Inflammatory macrophage (primary cell): ENCODE data around the gene PLXND1.
"Not testable (repeated sequence)": the region's sequence is repeated elsewhere in the genome, so short reads cannot be mapped to it uniquely, and the experiment has no call there.

Experiments used
- DNase-seq, 2 donors: peaks; one replicate each; pipeline ENCODE4 v3.0.0-alpha.2; 2020 to 2022

PLXND1 gene

DNA sequence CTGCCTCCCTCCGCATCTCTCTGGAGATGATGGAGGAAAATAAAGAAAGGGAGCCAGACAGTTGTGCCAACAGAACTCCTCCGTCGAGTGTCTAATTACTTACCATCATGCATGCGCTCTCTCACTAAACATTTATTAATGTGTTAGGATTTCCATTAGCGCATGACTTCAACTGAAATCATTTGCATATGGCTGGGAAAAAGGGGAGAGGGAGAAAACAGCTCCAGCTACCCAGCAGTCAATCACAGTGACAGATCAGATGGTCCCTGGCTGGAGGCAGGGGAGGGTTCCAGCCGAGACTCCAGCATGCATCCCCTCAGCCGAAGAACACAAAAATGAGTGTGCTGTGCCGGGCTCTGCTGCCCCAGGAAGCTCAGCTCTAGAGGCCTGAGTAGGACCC is 84.9 kb downstream of the PLXND1 start:
- no peak for DNase-seq

DNA sequence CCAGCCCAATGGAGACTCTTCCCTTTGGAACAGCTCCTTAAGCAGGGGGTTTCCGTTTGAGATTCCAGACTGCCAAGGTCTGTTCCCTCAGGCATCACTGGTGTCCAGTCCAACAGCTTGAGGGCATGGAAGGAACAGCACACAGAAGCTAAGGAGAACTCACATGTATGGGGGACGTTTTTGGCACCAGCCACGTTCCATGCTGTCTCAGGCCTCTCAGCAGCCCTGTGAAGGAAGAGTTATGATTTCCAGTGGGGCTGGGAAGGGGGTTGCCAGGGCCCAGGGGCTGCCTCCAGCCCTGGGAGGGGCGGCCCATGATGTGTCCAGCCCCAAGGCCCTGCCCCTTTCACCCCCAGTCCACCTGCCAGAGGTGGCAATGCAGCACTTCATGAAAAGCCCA is 85.5 kb downstream of the PLXND1 start:
- no peak for DNase-seq

GRCh38 chr3:129519896-129520715 is 86.4 kb downstream of the PLXND1 start:
- DNase-seq: no peak

GRCh38 chr3:129519449-129519848 is 87.0 kb downstream of the PLXND1 start:
- no peak for DNase-seq

- DNase-seq: no peak
These were observed 87.9 kb downstream of the PLXND1 start for GRCh38 chr3:129518581-129518980.

DNA sequence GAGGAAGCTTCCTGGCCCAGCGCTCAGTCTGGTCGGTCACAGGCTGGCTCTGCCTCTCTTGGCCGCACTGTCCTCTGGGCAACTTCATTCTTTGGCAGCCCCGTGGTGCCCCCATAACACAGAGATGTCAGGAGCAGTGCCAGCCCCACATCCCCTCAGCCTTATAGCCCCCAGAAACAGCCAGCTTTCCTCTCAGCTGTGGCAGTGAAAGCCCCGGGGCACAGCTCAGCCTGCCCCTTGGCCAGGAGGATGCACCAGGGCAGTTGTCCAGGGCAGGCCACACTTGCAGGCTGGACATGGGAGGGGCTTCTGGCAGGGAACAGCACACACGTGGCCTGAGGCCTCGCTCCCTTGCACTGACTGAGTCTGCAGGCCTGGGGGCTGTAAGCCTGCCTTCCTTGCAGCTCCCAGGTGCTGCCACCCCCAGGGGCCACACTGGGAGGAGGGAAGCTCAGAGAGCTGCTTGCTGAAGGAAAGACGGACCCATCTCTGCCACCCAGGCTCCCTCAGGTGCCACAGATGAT is 88.4 kb downstream of the PLXND1 start:
- DNase-seq: no peak

- no peak for DNase-seq
These were observed 89.0 kb downstream of the PLXND1 start for GRCh38 chr3:129517516-129517915.

DNA sequence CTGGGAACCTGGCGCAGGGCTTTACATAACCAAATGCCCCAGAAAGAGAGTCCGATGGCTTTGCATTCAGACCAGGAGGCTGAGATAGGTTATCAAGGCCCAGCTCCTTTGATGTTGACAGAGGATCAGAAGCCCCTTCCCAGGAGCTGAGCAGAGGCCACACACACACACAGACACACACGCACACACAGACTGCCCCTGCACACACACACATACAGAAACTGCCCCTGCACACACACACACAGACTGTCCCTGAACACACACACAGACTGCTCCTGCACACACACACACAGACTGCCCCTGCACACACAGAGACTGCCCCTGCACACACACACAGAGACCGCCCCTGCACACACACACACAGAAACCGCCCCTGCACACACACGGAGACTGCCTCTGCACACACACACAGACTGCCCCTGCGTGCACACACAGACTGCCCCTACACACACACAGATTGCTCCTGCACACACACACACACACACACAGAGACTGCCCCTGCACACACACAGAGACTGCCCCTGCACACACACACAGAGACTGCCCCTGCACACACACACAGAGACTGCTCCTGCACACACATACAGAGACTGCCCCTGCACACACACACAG is 90.5 kb downstream of the PLXND1 start:
- not testable (repeated sequence) for DNase-seq

GRCh38 chr3:129515108-129515820 is 91.2 kb downstream of the PLXND1 start:
- DNase-seq: not testable (repeated sequence)

DNA sequence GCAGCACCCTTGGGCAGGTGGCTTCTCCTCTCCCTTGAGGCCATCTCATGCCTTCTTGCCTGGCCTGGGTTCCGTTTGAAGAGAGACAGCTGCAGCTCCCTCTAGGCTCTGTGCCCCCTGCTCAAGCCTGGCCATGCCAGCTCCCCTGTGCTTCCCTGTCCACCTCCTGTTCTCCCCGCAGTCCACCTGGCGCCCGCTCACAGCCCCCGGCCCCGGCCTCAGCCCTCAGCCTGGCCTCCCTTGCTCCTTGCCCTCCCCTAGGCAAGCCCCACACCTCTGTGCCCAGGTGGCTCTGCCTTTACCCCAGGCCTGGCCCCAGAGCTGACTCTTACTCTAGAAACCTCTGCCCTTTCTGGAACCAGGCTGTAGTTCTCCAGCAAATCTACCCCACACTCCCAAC is 91.9 kb downstream of the PLXND1 start:
- no peak for DNase-seq

- DNase-seq: no peak
These were observed 92.4 kb downstream of the PLXND1 start for GRCh38 chr3:129514110-129514509.

GRCh38 chr3:129513705-129514104 is 92.8 kb downstream of the PLXND1 start:
- no peak for DNase-seq

GRCh38 chr3:129512595-129512994 is 93.9 kb downstream of the PLXND1 start:
- no peak for DNase-seq

DNA sequence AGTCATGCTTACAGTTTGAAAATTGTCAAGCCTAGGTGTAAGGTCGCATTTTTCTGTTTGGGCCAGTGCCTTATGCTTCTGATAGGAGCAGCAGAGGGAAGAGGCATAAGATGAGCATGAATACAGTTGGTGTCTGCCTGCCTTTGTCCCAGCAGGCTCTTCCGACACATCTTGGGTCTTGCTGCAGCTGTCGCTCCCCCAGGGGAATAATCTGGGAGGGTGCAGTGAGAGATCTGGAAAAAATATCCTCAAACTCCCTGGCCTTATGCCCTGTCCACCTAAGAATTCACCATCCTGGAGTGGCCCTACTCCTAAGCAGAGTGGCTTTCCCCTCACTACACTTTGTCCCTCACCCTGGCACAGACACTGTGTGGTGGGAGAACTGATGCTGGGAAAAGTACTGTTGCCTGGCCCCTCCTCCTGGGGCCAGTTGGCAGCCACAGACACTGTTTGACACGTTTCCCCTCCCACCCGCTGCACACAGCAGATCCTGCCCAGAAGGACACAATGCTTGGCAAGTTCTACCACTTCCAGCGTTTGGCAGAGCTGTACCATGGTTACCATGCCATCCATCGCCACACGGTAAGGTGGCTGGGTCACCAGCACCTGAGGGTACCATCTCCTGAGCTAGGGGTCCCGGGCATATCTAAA is 99.2 kb downstream of the PLXND1 start:
- DNase-seq: no peak

- no peak for DNase-seq
These were observed 100.2 kb downstream of the PLXND1 start for GRCh38 chr3:129506231-129506742.

DNA sequence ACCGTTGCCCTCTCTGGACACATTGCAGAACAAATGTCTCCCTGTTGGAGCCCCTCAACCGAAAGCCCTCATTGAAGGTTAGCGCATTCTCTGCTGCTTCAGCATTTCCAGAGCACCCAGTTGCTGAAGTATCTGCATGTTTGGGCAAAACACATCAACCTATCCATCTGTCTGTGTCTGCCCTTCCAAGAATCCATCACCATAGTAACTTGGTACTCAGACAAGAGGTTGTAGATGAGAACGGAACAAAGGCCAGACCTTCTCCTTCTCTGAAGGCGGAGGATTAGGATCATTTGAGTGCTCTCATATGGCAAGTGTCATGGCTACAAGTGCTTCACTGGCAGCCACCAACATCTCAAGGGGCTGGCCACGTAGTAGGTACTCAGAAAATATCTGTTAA is 101.1 kb downstream of the PLXND1 start:
- no peak for DNase-seq
